DMS53 treated with DMSO at 0.1 percent for 48 hours (cell line): ENCODE data around the gene HSPB2.

Source experiments
- DNase-seq: peaks from one replicate; lab custom pipeline; 2025; ENCODE audit not compliant: unreplicated experiment; lab: John Stamatoyannopoulos, UW

Gene HSPB2

GRCh38 chr11:111937461-111937769, 24.9 kb downstream of the HSPB2 start:
- DNase-seq: no peak

DNA sequence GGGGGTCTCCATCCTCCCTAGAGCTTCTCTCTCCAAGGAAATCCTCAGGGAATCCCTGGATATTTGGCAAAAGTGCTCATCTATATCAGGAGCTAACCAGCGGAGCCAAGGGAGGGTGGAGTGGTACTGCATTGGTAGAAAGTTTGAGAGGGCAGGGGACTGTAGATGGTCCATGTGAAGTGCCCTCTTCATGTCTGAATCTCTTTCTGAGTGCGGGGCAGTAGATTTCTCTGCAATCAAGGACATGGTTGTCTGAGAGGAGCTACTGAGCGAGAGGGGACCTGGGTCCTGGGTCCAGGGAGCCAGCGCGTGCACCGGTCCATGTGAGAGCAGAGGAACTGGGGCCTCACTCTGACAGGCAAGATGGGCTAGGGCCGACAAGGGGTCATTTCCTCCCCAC, 25.3 kb downstream of the HSPB2 start:
- DNase-seq: no peak

GRCh38 chr11:111938687-111939160, 26.2 kb downstream of the HSPB2 start:
- no peak for DNase-seq

GRCh38 chr11:111939836-111940604, 27.5 kb downstream of the HSPB2 start:
- no peak for DNase-seq

- no peak for DNase-seq
Measured at GRCh38 chr11:111941963-111942362, 29.4 kb downstream of the HSPB2 start.

DNA sequence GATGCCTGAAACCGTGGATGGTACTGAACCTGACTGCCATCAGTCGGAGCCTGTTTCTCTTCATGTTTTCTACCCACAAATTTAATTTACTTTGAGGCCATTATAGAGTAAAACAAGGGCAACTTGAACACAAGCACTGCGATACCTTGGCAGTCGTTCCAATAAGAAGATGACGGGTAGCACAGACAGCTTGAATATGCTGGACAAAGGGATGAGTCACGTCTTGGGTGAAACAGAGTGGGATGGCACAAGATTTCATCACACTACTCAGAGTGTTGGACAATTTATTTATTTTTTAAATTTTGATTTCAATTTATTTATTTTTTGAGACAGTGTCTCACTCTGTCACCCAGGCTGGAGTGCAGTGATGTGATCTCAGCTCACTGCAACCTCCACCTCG, 30.3 kb downstream of the HSPB2 start:
- DNase-seq: no peak

GRCh38 chr11:111944139-111944538, 31.6 kb downstream of the HSPB2 start:
- no peak for DNase-seq

DNA sequence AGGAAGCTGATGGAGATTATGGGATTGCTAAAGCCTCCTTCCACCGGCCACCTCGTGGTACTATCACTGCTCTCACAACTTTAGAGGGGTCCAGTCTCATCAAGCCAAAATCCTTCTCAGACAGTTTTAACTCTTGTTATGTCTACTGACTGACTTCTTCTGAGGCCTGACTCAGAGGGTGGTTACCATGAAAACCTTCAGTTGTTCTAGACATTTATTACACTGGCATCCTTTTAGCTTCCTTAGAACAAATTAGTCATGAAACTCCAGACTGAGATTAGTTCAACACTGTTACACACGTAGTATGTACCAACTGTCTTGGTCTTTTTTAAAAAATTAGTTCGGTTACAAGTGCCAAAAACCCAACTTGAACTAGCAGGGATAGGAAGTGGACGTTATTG, 32.1 kb downstream of the HSPB2 start:
- DNase-seq: no peak

- no peak for DNase-seq
Measured at GRCh38 chr11:111945198-111945597, 32.7 kb downstream of the HSPB2 start.

GRCh38 chr11:111946499-111946898, 34.0 kb downstream of the HSPB2 start:
- no peak for DNase-seq

- DNase-seq: no peak
Measured at GRCh38 chr11:111947143-111947542, 34.6 kb downstream of the HSPB2 start.

DNA sequence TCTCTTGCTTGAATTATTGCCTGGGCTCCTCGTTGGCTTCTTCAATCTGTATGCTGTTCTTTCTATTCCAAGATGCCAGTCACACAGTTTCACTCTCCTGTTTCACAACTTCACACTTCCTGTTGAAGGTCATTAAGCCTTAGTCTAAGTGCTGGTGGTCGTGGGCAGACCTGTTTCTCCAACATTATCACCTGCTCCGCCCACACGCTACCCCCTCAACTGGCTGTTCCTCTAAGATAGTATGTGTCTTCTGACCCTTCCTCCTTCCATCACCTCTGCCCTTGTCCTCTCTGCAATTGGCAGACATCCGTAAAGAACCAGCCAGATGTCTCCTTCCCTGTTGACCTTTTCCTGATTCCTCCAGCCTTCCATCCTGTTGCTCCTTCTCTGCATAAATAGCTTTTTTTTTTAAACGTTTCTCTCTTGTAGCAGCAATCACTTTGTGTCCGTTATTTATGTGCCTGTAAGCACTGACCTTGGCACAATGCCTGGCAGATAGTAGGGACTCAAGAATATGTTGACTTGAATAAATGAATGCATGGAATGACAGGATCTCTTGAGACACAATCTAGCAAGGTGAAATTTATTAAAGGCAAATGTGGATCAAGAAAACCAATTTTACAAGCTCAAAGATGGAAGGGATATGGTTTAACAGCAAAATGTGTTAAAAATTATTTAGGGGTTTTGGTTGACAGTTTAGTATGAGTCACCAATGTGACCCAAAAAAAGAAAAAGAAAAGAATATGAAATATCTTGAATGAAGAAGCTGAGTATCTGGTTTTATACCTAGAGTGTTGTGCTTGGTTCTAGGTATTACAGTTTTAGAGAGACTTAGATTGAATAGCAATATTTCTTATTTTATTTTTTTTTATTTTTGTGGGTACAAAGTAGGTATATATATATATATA, 37.2 kb downstream of the HSPB2 start:
- DNase-seq: no peak

DNA sequence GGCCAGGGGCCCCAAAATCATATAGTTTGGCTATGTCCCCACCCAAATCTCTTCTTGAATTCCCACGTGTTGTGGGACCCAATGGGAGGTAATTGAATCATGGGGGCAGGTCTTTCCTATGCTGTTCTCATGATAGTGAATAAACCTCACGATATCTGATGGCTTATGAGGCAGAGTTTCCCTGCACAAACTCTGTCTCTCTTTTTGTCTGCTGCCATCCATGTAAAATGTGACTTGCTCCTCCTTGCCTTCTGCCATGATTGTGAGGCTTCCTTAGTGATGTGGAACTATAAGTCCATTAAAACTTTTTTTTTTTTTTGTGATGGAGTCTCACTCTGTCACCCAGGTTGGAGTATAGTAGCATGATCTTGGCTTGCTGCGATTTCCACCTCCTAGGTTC, 39.0 kb downstream of the HSPB2 start:
- no peak for DNase-seq

DNA sequence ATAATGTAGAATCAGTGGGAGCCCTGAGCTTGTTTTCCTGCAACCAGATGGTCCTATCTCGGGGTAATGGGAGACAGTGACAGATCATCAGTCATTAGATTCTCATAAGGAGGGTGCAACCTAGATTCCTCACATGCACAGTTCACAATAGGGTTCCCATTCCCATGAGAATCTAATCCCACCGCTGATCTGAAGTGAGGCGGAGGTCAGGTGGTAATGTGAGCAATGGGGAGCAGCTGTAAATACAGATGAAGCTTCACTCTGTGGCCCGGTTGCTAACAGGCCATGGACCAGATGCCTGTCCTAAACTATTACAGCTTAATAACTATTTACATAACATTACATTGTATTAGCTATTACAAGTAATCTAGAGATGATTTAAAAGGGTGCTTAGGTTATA, 41.6 kb downstream of the HSPB2 start:
- no peak for DNase-seq

DNA sequence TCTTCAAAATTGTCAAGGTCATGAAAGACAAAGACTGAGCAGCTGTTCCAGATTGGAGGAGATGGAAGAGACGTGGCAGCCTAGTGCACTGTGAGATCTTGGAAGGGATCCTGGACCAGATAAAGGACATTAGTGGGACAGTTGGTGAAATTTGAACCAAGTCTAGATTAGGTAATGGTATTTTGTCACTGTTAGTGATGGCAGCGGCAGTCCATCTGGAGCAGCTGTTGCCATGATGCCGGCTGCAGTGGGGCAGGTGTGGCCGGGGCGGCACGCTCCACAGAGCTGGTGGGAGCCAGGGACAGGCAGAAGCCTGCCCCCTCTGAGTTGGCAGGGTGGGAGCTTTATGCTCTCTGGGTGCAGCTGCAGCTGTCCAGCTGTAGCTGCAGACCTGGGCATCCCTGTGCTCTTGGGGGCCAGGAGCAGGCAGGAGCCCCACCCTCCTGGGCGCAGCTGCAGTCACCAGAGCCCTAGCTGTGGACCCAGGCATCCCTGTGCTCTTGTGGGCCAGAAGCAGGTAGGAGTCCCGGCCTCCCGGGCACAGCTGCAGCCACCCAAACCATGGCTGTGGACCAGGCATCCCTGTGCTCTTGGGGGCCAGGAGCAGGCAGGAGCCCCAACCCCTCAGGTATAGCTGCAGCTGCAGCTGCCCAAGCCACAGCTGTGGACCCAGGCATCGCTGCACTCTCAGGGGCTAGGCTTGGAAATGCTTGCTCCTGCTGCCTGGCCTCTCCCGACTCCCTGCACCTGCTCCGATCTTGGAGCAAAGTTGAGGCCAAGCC, 45.3 kb downstream of the HSPB2 start:
- no peak for DNase-seq

DNA sequence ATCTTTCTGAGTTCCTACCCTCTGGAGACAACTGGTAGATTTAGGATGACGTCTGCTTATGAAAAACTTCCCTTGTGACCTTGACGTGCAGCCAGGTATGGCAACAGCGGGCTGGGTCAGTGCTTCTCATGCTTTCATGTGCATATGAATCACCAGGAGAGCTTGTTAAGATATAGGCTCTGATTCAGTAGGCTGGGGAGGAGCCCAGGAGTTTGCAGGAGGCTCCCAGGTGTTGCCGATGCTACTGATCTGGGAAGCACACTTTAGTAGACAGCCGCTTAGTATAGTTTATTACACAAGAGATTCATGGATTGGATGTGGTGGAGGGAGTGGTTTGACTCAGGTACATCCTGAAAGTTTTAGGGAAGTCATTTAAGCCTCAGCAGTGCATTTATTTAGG, 48.4 kb downstream of the HSPB2 start:
- DNase-seq: no peak

DNA sequence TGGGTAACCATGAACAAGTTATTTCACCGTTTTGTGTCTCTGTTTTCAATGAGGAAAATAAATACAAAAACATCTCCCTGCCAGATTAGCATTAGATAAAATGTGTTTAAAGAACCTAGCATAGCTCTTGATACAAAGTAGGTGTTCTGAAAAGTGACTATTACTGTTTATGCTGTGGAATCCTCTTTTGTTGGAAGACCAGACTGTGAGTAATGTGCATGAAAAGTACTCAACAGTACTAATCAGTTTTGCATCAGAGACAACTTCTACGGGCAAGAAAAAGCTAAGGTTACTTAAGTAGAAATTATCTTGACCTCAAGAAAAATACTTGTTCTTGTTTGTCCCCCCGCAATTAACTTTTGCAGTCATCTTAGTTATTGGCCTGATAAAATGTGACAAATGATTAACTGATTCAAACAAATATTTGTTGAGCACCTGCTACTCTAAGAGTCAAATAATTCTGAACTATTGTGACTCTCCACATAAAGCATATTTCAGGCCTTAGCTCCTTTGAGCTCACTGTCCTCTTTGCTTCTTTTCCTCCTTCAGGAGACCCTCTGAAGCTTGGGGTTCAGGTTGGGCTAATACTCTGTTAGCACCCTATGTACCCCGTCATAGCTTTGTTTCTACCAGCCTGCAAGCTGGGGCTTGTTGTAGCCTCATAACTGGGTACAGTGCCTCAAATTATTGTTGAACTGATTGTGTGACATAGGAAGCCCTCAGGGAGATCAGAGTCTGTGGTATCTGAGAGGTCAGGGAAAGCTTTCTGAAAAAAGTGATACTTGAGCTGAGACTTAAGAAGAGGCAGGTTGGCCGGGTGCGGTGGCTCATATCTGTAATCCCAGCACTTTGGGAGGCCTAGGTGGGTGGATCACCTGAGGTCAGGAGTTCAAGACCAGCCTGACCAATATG, 49.1 kb downstream of the HSPB2 start:
- no peak for DNase-seq
